Dermis blood vessel endothelial cell (primary cell): ENCODE measurements around the gene WDFY2. TPM values are rescaled to one million over a fixed set of nuclear protein-coding genes. Genes with fewer than 3 reads are reported as not detected.

ENCODE experiments used
- DNase-seq: peaks from one replicate; pipeline ENCODE4 v3.0.0; 2010
- total RNA-seq: library from RNA; depleted of rRNA; stranded (reverse); fragments of >200 nt; gene quantifications from 2 replicates; pipeline ENCODE4 v1.2.3, GENCODE V29; 2014

Gene WDFY2
- total RNA-seq, 1 donor from 2014 or later = 4.6 TPM

- peak; percentile 12 for DNase-seq
These were observed 130.5 kb downstream of the WDFY2 start for GRCh38 chr13:51714663-51715168.

DNA sequence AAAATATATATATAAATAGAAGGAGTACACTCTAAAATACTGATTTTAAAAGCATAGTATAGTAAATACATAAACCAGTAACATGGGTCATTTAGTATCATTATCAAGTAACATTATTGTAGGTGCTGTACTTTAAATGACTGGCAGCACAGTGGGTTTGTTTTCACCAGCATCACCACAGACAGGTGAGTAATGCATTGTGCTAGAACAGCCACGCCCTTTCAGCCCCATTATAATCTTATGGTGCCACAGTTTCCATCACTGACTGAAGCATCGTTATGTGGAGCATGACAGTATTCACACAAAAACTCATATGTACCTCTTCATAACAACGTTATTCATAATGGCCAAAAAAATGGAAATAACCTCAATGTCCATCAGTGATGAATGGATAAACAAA lies 131.4 kb downstream of the WDFY2 start:
- no peak for DNase-seq

DNA sequence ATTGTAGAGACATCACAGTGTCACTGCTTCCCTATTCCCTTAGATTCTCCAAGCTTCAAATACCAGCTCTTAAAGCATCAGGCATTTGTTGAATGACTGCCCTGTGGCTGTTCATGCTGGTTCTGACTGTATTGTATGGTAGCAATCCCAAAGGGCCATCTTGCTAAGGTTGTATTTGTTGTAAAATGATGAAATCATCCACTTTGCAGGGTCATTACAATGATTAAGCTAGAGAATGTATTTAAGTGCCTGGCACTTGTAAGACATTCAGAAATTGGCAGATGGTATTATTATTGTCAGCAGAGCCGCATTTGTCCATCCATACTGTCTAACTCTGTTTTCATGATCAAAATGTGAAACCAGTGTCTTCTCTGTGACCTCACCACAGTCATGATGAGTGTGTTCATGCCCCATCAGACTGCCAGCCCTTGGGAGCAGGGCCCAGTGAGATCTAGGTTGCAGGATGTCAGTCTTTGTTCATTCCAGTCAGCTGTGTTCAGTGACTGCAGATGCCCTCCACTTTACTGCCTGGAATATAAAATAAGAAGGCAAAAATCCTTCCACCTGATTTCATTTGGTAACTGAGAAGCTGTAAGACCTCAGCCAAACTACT lies 133.6 kb downstream of the WDFY2 start:
- no peak for DNase-seq

DNA sequence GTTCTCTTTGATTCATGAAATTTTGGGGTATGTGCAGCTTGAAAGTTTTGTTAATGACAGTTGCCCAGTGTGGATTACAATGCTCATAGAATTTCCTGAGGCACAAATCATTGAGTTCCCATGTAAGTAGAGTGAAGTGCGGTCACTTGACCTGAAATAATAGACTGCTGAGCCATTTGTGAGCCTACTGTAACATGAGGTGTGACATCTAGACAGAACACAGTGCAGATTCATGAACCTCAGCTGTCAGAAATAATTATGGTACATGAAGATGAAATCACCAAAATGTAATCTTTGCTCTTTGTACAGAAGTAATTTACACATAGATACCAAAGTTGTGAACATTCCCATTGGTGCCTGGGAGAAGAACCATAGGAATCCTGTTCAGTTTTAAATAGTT lies 135.1 kb downstream of the WDFY2 start:
- DNase-seq = no peak

- no peak for DNase-seq
These were observed 137.2 kb downstream of the WDFY2 start for GRCh38 chr13:51721496-51721895.

GRCh38 chr13:51723529-51723928 lies 139.3 kb downstream of the WDFY2 start:
- DNase-seq = no peak

- no peak for DNase-seq
These were observed 140.5 kb downstream of the WDFY2 start for GRCh38 chr13:51724721-51725120.

- peak; percentile 34 for DNase-seq
These were observed 142.4 kb downstream of the WDFY2 start for GRCh38 chr13:51726446-51727193.

GRCh38 chr13:51727634-51728274 lies 143.5 kb downstream of the WDFY2 start:
- DNase-seq = no peak

- DNase-seq = no peak
These were observed 144.0 kb downstream of the WDFY2 start for GRCh38 chr13:51728275-51728673.

- DNase-seq = peak; percentile 6
These were observed 144.7 kb downstream of the WDFY2 start for GRCh38 chr13:51728972-51729371.

- DNase-seq = peak; percentile 76
These were observed 145.7 kb downstream of the WDFY2 start for GRCh38 chr13:51729866-51730553.

DNA sequence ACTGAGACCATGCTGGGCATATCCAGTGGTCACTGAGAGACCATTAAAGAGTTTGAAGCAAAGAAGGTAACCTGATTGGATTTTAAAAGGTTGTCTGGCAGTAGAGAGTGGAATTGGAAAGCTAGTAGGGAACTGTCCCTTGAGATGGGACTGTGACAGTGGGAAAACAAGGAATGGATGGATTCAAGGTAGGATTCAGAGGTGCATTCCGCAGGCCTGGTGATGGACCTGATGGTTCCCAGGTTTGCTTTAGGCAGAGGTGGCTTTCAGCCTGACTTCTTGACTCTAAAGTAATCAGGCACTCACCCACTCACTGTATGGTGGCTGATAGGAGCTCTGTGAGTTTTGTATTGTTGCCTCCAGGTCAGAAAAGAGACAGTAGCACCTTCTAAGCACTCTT lies 146.7 kb downstream of the WDFY2 start:
- no peak for DNase-seq

- DNase-seq = peak; percentile 47
These were observed 147.5 kb downstream of the WDFY2 start for GRCh38 chr13:51731759-51732158.

DNA sequence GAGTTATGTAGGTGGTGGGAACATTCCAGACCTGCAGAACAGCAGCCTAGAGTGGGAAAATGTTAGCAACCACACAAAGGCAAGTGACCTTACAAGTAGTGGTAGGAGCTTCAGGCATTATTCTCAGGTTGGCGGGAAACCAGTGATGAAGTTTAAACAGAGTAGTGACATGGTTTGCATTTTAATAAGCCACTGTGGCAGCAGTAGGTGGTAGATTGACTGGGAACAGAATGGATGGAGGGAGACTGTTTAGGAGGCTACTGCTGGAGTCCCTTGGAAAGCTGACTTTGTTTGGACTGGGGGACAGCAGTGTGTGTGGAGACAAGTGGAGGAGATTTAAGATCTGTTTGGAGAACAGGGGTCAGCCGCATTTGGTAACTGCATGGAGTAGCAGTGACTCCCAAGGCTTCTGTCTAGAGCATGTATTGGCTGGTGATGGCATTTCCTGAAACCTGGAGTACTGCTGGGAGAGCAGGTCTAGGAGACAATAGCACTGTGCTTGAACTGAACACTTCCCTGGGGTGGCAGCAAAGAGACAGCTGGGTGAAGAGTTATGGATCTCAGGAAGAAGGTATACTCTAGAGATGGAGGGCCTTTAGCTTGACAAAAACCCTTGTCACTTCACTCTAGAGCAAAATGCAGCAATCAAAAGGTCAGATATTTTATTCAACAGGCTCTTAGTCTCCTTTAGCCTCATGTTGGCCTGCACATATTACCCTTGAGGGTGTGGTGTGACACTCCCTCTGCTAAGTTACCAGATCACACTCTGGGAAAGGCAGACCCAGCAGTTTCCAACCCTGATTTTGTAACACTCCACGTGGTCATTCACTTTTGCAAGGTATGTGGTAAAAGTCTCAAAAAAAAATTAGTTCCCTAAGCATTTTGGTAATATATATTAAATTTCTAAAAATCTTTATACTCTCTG lies 149.4 kb downstream of the WDFY2 start:
- peak; percentile 52 for DNase-seq

- no peak for DNase-seq
These were observed 150.5 kb downstream of the WDFY2 start for GRCh38 chr13:51734786-51735185.

DNA sequence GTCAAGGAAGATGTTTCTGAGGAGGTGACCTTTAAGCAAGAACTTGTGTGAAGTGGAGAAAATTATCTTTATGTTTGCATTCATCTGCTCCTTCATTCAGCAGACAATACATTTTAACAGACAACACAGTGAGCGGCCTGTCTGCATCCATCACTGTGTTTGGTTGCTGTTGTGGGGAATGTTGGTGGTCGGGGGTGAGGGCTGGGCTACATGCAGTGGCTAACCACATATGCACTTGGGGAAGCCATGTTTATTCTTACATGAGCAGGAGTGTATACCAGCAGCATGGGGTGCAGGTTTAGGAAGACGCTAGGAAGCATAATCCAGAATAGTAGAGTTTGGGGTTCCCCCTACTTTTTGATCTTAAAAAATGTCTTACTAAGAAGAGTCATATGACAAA lies 153.3 kb downstream of the WDFY2 start:
- DNase-seq = no peak

DNA sequence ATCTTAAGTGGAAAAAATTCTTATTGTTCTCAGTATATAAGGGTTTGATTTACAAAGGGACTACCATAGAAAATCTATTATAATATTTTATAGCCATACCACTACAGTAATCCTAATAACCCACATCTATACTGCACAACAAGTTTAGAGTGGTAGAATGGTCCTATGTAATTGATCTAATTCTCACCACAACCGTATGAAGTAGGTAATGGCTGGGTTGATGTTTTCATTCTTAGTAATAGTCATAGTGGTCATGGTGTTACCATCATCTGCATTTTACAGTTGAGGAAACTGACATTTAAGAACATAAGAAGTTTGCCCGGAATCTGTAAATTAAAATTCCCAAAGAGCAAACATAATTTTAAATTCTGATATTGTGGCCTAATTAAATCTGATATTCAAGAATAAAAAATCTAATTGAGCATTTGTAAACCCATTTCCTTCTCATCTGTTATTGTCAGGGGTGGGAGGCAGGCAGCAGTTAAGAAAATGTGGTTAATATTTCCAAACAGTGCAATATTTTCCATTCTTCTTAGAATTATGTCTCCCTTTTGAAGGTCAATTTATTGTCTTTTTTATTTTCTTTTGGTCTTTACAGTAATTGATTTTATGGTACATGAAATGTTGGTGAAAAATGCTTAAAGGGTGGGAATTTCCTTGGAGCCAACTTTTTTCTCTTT lies 154.1 kb downstream of the WDFY2 start:
- DNase-seq = no peak

GRCh38 chr13:51739027-51739764 lies 154.9 kb downstream of the WDFY2 start:
- DNase-seq = no peak

- peak; percentile 38 for DNase-seq
These were observed 156.4 kb downstream of the WDFY2 start for GRCh38 chr13:51740698-51741097.

DNA sequence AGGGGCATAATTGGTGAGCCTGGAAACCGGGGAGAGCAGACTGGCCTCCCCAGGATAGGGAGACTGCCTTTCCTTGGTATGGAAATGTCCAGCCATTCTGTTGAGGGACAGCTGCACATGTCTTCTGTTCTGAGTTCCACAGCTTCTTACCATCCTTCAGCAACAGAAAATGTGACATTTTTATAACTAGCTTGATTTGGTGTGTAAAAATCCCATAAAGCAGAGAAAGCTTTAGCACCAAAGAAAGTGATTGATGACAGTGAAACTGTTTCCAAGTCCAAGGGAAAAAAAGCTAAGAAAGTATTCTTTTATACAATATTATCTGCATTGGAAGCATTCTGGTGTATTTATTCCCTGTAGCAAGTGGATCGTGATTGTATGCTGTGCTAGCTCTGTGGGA lies 157.8 kb downstream of the WDFY2 start:
- no peak for DNase-seq
